Pancreas (tissue), 10 donors: ENCODE results near the gene TMEM131L. TPM values are rescaled to one million over a fixed set of nuclear protein-coding genes. Genes with fewer than 3 reads are reported as not detected.
A peak's percentile ranks its signal among the peaks of the same experiment; 100 is the strongest.

ENCODE experiments used
- ATAC-seq, 4 donors: fragments of 200-7000 bp; cut with Tn5 transposase; one replicate each; pipeline versions ENCODE4 v1.8.0 to v1.9.1; 2020; ENCODE audit warnings: mild to moderate bottlenecking in 4 of 4, moderate library complexity in 4 of 4
- DNase-seq, 6 donors: peaks; one replicate each; pipeline ENCODE4 v3.0.0-alpha.2; 2020
- FAIRE-seq: peaks from 2 replicates; lab custom pipeline; 2012; peaks lifted over from hg19 to GRCh38; lab: Jason Lieb, UNC
- H3K27ac ChIP-seq, 4 donors: fragments of 200-600 bp; sonication (generic); 1 replicate in 3 of 4; 2 replicates in 1 of 4; pipeline versions ENCODE4 v1.5.0 to v1.8.0; 2020
- H3K27me3 ChIP-seq, 4 donors: fragments of 200-600 bp; one replicate each; pipeline ENCODE4 v1.8.0; 2021
- H3K36me3 ChIP-seq, 3 donors: fragments of 200-600 bp; sonication (generic) in 1 of 3; one replicate each; pipeline versions ENCODE4 v1.5.0 to v1.8.0; 2020 to 2021
- H3K4me1 ChIP-seq, 3 donors: fragments of 200-600 bp; one replicate each; pipeline ENCODE4 v1.8.0; 2021
- H3K4me3 ChIP-seq, 4 donors: fragments of 200-600 bp; sonication (generic) in 2 of 4; one replicate each; pipeline versions ENCODE4 v1.5.0 to v1.8.0; 2020 to 2021
- H3K9me3 ChIP-seq, 4 donors: fragments of 200-600 bp; one replicate each; pipeline ENCODE4 v1.8.0; 2021
- WGBS, 2 donors: extraction: QIAGEN DNeasy Blood & Tissue Kit; methylation state at CpG; one replicate each; pipeline ENCODE4 v1.1.7; 2013; 5-methylcytosine and 5-hydroxymethylcytosine counted together
- intact Hi-C, 3 donors: fragments of 100-400 bp; cut with DNase I; formaldehyde crosslinking; loops; one replicate each; pipeline versions ENCODE4 v1.11.1 to v1.14.2; 2022
- polyA plus RNA-seq, 2 donors: library from polyadenylated mRNA; stranded (reverse); fragments of 200-250 nt; gene quantifications; one replicate each; pipeline ENCODE4 v1.2.3, GENCODE V29; 2013
- total RNA-seq, 6 donors: library from RNA; stranded (reverse); fragmentation: NEBNext Ultra II Directional in 4 of 6; extraction: Animal tissue kit (Norgen Biotek cat#: 25700) in 4 of 6; gene quantifications; one replicate each; pipeline versions ENCODE4 v1.2.1 to v1.2.4, GENCODE V29; 2021 to 2023
- TF ChIP-seq, protein P1 (sequence below), 4 donors: fragments of 200-600 bp; sonication (generic) in 3 of 4; IDR thresholded peaks; one replicate each; pipeline versions ENCODE4 v1.5.0 to v1.8.0; 2021; ENCODE audit warnings: antibody characterized with exemption in 4 of 4
- donor health status: healthy with polysubstance abuse.
- donor health status: DM: no; HTN: no; CAD: no; lungs with moderate emphysema.
- donor health status: DM: no; HTN: no; CAD: no.
- donor health status: control.
- donor health status: control.
- donor health status: Bipolar disorder and iron deficiency.
- donor health status: DM: yes; HTN: yes; CAD: no.
- donor health status: DM: no; HTN: no; CAD: no.
- donor health status: DM: no; HTN: no; CAD: no.
- donor health status: DM: yes; HTN: yes; CAD: no.

Gene TMEM131L
- total and polyA plus RNA-seq, 8 donors = 9.4 to 29.5 (median 20.1) TPM

GRCh38 chr4:153610623-153611376 is 144.6 kb downstream of the TMEM131L start:
- no peak for ATAC-seq
- no peak for FAIRE-seq
- DNase-seq = no peak

GRCh38 chr4:153611679-153612078 is 145.5 kb downstream of the TMEM131L start:
- DNase-seq (no peak), FAIRE-seq (no peak), ATAC-seq (no peak)
- H3K27me3 ChIP-seq = no peaks in the 10 kb centered on the region
- H3K27ac ChIP-seq = no peak overlapping the region
- intact Hi-C loops = no loop called here
- no peaks in the 10 kb centered on the region for H3K9me3 ChIP-seq
- H3K4me1 ChIP-seq = peaks cover 0 to 3% (median 0%) of the 10 kb centered on the region in 3 donors
- 93 to 95% methylated on average over 3 of the region's 3 CpGs for WGBS, 2 donors
- H3K4me3 ChIP-seq = no peak overlapping the region
- TF ChIP-seq, protein P1, sequence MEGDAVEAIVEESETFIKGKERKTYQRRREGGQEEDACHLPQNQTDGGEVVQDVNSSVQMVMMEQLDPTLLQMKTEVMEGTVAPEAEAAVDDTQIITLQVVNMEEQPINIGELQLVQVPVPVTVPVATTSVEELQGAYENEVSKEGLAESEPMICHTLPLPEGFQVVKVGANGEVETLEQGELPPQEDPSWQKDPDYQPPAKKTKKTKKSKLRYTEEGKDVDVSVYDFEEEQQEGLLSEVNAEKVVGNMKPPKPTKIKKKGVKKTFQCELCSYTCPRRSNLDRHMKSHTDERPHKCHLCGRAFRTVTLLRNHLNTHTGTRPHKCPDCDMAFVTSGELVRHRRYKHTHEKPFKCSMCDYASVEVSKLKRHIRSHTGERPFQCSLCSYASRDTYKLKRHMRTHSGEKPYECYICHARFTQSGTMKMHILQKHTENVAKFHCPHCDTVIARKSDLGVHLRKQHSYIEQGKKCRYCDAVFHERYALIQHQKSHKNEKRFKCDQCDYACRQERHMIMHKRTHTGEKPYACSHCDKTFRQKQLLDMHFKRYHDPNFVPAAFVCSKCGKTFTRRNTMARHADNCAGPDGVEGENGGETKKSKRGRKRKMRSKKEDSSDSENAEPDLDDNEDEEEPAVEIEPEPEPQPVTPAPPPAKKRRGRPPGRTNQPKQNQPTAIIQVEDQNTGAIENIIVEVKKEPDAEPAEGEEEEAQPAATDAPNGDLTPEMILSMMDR (IDR thresholded peaks at IDR 0.05) = no peak
- H3K36me3 ChIP-seq = peaks cover 0 to 30% (median under 1%) of the 10 kb centered on the region in 3 donors

More at GRCh38 chr4:153610623-153611376, 144.6 kb downstream of the TMEM131L start:
- H3K9me3 ChIP-seq = no peaks in the 10 kb centered on the region
- no peaks in the 10 kb centered on the region for H3K27me3 ChIP-seq
- TF ChIP-seq, protein P1 (IDR thresholded peaks at IDR 0.05) = no peak
- peaks cover 0 to 32% (median 9%) of the 10 kb centered on the region in 3 donors for H3K36me3 ChIP-seq
- no peak overlapping the region for H3K27ac ChIP-seq
- 72 to 75% methylated on average over 5 of the region's 5 CpGs for WGBS, 2 donors
- intact Hi-C loops = no loop called here
- peaks cover 0 to 3% (median 0%) of the 10 kb centered on the region in 3 donors for H3K4me1 ChIP-seq
- no peak overlapping the region for H3K4me3 ChIP-seq

DNA sequence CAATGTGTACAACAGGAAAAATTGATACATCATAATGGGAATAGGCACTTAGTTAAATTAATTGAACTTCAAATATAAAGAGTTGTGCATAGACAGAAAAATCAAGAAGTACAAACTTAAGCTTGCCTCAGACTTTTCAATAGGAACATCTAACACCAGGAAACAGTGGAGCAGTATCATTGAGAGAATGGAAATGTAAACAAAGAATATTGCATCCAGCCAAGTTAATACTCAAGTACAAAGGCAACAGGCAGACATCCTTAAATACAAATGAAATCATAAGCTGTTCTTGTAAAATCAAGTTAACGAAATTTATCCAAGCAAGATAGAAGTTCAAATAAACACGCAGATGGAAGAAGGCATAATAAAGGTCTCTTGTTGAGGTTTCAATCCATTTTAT is 146.7 kb downstream of the TMEM131L start:
- peaks cover 0 to 40% (median 0%) of the 10 kb centered on the region in 3 donors for H3K36me3 ChIP-seq
- 55 to 72% methylated on average over 2 of the region's 2 CpGs for WGBS, 2 donors
- TF ChIP-seq, protein P1 (IDR thresholded peaks at IDR 0.05) = no peak
- no peaks in the 10 kb centered on the region for H3K9me3 ChIP-seq
- H3K4me1 ChIP-seq = peaks cover 0 to 3% (median 0%) of the 10 kb centered on the region in 3 donors
- DNase-seq (no peak), ATAC-seq (peak in 2 of 4 donors; percentile 27 to 69), FAIRE-seq (no peak)
- intact Hi-C loops = no loop called here
- H3K27ac ChIP-seq = no peak overlapping the region
- H3K27me3 ChIP-seq = no peaks in the 10 kb centered on the region
- no peak overlapping the region for H3K4me3 ChIP-seq

DNA sequence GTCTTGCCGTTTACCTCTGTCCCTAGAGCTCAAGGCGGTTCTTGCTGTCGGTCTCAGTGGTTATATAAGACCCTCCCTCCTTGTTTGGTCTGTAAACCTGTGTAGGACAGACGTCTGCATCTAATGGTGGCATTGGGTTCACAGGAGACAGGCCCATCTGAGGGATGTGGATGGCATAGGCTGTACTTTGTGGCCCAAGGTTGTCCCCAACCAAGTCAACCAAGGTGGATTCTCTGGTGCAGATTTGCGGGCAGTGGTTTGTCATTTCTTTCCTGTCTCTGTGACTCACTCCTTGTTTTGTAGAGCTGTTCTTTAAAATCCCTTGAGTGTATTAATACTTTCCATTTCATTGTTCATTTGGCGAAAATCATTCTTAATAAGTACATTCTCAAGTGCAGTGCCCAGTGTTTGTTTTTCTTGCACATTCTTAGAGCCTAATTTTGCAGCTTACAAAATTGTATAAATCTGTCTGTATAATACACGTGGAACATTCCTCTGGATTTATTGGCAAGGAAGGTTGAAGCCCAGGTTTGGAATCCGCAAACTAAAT is 149.9 kb downstream of the TMEM131L start:
- Histone ChIP-seq H3K9me3 (no peaks in the 10 kb centered on the region), H3K27ac (no peak overlapping the region), H3K36me3 (peaks cover 0 to 50% (median under 1%) of the 10 kb centered on the region in 3 donors), H3K4me3 (no peak overlapping the region), H3K4me1 (no peaks in the 10 kb centered on the region), H3K27me3 (no peaks in the 10 kb centered on the region)
- no peak for FAIRE-seq
- no peak for ATAC-seq
- TF ChIP-seq, protein P1 (IDR thresholded peaks at IDR 0.05) = no peak
- intact Hi-C loops = no loop called here
- DNase-seq = no peak
- 88 to 92% methylated on average over 8 of the region's 8 CpGs for WGBS, 2 donors

GRCh38 chr4:153618833-153619232 is 152.7 kb downstream of the TMEM131L start:
- TF ChIP-seq, protein P1 (IDR thresholded peaks at IDR 0.05) = no peak
- H3K27me3 ChIP-seq = no peaks in the 10 kb centered on the region
- H3K36me3 ChIP-seq = peaks cover 0 to 57% (median 16%) of the 10 kb centered on the region in 3 donors
- no peaks in the 10 kb centered on the region for H3K9me3 ChIP-seq
- 80 to 92% methylated on average over 6 of the region's 6 CpGs for WGBS, 2 donors
- no peaks in the 10 kb centered on the region for H3K4me1 ChIP-seq
- no peak for DNase-seq
- H3K27ac ChIP-seq = no peak overlapping the region
- no peak overlapping the region for H3K4me3 ChIP-seq
- ATAC-seq = no peak
- intact Hi-C loops = no loop called here
- FAIRE-seq = no peak
